GM12865 (cell line): ENCODE measurements around the gene CUTC.

Experiments used
- DNase-seq: peaks from one replicate; pipeline ENCODE4 v3.0.0; 2010; ENCODE audit warnings: low read depth
- H3K4me3 ChIP-seq: 2 replicates; pipeline ENCODE4 v1.5.1; 2011; ENCODE audit warnings: mild to moderate bottlenecking, low read depth, low read length, control low read depth
- CTCF ChIP-seq: IDR thresholded peaks from 2 replicates; pipeline ENCODE4 v1.5.1; 2011; ENCODE audit warnings: low read length, control low read depth, low read depth, inconsistent platforms; ENCODE audit not compliant: insufficient read depth; ENCODE audit errors: missing control alignments

Gene CUTC

GRCh38 chr10:99698504-99699080 lies 33.4 kb upstream of the CUTC start:
- H3K4me3 ChIP-seq: no peak overlapping the region
- peak; percentile 24 for DNase-seq
- TF ChIP-seq CTCF: peak; percentile 14

GRCh38 chr10:99700649-99701048 lies 31.4 kb upstream of the CUTC start:
- TF ChIP-seq CTCF: no peak
- no peak for DNase-seq
- no peak overlapping the region for H3K4me3 ChIP-seq

- TF ChIP-seq CTCF: no peak
- no peak overlapping the region for H3K4me3 ChIP-seq
These were observed 23.5 kb upstream of the CUTC start for GRCh38 chr10:99708428-99709012.

GRCh38 chr10:99709480-99710229 lies 22.4 kb upstream of the CUTC start:
- H3K4me3 ChIP-seq: no peak overlapping the region
- no peak for TF ChIP-seq CTCF
- DNase-seq: peak; percentile 69

More at GRCh38 chr10:99708428-99709012, 23.5 kb upstream of the CUTC start:
- DNase-seq: no peak

- no peak overlapping the region for H3K4me3 ChIP-seq
- peak; percentile 56 for DNase-seq
- TF ChIP-seq CTCF: peak; percentile 35
These were observed 20.8 kb upstream of the CUTC start for GRCh38 chr10:99711129-99711719.

GRCh38 chr10:99714446-99714845 lies 17.6 kb upstream of the CUTC start:
- H3K4me3 ChIP-seq: no peak overlapping the region
- no peak for TF ChIP-seq CTCF
- no peak for DNase-seq

- TF ChIP-seq CTCF: no peak
- DNase-seq: no peak
- H3K4me3 ChIP-seq: no peak overlapping the region
These were observed 11.6 kb upstream of the CUTC start for GRCh38 chr10:99720387-99720786.
